HG03159 (cell line): ENCODE data around the gene SCYL2.
"Not testable (repeated sequence)": the region's sequence is repeated elsewhere in the genome, so short reads cannot be mapped to it uniquely, and the experiment has no call there.

Experiments used
- ATAC-seq: cut with Tn5 transposase; IDR thresholded peaks from one replicate; pipeline ENCODE4 v1.9.1; 2021; ENCODE audit warnings: mild to moderate bottlenecking, moderate library complexity; ENCODE audit not compliant: unreplicated experiment

Gene SCYL2, protein sequence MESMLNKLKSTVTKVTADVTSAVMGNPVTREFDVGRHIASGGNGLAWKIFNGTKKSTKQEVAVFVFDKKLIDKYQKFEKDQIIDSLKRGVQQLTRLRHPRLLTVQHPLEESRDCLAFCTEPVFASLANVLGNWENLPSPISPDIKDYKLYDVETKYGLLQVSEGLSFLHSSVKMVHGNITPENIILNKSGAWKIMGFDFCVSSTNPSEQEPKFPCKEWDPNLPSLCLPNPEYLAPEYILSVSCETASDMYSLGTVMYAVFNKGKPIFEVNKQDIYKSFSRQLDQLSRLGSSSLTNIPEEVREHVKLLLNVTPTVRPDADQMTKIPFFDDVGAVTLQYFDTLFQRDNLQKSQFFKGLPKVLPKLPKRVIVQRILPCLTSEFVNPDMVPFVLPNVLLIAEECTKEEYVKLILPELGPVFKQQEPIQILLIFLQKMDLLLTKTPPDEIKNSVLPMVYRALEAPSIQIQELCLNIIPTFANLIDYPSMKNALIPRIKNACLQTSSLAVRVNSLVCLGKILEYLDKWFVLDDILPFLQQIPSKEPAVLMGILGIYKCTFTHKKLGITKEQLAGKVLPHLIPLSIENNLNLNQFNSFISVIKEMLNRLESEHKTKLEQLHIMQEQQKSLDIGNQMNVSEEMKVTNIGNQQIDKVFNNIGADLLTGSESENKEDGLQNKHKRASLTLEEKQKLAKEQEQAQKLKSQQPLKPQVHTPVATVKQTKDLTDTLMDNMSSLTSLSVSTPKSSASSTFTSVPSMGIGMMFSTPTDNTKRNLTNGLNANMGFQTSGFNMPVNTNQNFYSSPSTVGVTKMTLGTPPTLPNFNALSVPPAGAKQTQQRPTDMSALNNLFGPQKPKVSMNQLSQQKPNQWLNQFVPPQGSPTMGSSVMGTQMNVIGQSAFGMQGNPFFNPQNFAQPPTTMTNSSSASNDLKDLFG

DNA sequence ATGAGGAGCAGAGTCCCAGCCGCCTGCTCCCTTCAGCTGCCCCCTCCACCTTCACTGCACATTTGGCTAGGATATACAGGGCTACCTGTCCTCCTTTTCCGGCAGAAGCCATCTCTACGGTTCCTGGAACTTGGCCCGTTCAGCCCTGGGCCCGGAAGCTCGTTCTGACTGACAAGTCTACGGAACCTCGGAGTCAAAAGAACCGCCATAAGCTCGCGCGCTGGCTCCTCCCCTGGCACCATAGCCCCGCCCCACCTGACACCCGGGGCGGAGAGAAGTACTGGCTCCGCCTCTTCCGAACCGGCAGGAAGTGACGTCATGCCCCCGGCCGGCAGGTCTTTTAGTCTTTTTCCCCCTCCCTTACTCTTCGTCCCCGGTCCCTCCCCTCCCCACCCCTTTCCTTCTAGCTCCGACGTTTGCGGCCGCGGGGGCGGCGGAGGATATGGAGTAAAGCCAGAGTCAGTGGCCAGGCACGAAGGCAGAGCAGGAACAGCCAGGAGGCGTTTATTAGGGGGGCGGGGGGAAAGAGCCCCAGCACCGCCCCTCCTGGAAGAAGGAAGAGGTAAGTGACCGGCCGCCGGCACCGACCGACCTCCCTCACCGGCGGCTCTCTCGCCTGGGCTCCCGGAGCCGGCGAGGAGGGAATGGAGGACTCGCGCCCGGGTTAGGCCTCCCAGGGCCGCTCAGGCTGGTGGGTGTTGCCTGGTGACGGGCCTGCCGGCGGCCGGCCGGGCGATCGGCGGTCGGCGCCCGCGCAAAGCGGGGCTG, at the start of gene SCYL2, which contains the start of gene DEPDC4:
SCYL2 (plus strand) TSS at position 343 of the 768 bp plus-strand sequence. CDS start 15,794 bp downstream, outside the sequence.
DEPDC4 (minus strand) TSS at position 245 of the 768 bp plus-strand sequence; CDS start at position 242, 3 bp downstream.
- ATAC-seq, result peak; percentile 92

DNA sequence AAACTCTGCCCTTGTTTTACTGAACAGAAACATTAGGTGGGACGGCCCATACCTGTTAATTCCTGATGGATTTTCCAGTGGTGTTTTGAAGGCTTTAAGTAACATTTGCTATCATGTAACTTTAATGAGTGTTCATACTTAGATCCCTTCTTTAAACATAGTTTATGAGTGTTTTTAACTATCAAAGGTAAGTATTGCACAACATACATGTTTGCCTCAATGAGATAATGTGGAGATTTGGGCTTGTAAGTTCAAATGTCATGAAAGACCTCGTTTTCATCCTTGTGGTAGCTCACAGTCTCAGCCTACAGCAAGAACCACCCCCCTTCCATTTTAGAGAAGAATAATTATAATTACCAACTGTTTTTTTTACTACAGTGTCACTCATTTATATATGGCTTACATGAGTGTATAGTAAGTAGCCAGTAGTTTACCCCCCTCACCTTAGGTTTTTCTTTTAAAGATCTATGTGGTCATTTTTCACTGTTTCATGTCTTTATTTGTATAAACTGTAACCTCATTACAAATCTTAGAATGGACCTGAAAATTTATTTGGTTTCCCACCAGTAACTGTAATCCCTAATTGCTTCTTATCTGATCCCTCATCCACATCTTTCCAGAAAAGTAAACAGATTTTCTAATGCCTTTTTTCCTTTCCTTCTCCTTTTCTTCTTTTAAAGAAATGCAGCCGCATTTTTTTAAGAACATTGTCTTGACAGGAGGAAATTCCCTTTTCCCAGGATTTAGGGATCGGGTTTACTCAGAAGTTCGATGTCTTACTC, 47.5 kb upstream of the SCYL2 start:
- no peak for ATAC-seq

DNA sequence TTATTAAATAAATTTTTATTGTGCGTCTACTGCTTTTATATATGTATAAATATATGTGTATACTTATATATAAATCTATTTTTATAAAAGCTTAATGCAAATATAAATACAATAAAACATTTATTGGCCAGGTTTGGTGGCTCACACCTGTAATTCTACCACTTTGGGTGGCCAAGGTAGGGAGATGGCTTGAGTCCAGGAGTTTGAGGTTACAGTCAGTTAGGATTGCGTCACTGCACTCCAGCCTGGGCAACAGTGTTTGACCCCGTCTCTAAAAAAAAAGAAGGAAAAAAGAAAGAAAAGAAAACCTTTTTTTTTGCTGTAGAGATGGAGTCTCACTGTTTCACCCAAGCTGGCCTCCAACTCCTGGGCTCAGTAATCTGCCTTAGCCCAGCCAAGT, 45.5 kb upstream of the SCYL2 start:
- ATAC-seq, result no peak

DNA sequence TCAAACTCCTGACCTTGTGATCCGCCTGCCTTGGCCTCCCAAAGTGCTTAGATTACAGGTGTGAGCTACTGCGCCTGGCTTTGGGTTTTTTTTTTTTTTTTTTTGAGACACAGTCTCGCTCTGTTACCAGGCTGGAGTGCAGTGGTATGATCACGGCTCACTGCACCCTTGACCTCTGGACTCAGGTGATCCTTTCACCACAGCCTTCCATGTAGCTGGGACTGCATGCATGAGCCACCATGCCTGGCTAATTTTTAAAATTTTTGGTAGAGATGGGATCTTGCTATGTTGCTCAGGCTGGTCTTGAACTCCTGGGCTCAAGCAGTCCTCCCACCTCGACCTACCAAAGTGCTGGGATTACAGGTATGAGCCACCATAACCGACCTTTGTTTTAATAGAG, 44.8 kb upstream of the SCYL2 start:
- ATAC-seq, result not testable (repeated sequence)

DNA sequence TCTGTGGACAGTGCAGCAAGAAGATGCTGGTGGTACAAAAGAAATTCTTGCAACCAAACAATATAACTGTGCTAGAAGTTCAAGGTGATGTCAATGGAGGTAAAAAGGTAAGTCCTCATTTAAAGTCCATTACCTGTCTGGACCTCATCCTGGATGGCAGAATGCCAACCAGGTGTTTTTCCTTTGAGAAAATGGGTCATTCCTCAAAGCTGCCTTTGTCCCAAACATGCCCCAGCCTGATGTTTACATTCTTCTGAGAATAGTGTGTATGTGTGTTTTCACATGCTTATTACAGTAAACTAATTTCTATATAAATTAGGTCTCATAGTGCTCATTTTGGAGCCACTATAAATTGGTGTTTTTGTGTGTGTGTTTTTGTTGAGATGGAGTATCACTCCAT, 41.5 kb upstream of the SCYL2 start:
- ATAC-seq, result no peak

DNA sequence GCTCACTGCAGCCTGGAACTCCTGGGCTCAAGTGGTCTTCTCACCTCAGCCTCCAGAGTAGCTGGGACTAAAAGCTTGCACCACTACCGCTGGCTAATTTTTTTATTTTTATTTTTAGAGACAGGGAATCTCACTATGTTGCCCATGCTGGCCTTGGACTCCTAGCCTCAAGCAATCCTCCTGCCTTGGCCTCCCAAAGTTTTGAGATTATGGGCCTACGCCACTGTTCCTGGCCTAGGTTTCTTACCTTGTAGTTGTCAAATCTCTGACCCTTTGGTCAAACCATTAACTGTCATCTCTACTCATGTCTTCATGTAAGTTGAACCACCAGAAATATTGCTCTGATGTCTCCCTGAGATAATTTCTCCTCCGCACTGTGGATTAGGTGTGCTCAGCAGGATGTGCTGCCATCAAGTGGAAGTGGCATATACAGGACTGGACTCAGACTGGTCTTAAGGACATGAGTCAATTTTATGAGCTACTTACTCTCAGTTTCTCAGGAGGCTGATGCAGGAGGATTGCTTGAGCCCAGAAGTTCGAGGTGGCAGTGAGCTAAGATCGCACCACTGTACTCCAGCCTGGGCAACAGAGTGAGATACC, 37.8 kb upstream of the SCYL2 start:
- ATAC-seq, result no peak

DNA sequence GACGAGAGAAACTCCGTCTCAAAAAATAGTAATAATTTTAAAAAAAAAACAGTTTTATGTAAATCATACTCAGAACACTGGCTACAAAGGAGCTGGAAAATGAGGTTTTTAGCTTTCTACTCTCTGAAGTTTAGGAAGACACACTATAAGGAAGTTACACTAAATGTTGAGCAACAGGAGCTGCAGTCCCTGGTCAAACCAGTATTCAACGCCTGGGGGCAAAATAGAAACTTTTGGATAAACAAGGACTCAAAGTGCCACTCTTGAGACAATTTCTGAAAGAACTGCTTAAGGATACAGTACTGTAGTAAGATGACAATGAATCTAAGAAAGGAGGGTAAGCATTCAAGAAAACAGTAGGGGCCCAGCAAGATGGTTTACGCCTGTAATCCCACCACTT, 37.1 kb upstream of the SCYL2 start:
- no peak for ATAC-seq

DNA sequence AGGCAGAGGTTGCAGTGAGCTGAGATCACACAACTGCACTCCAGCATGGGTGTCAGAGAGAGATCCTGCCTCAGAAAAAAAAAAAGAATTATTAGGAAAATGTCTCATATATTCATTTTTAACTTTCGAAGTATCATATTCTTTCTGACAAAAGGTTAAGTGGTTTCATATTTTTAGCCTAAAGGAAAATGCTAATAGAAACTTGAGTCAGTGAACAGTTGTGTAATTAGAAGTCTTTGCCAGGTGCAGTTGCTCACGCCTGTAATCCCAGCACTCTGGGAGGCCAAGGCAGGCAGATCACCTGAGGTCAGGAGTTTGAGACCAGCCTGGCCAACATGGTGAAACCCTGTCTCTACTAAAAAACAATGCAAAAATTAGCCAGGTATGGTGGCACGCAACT, 35.1 kb upstream of the SCYL2 start:
- not testable (repeated sequence) for ATAC-seq

DNA sequence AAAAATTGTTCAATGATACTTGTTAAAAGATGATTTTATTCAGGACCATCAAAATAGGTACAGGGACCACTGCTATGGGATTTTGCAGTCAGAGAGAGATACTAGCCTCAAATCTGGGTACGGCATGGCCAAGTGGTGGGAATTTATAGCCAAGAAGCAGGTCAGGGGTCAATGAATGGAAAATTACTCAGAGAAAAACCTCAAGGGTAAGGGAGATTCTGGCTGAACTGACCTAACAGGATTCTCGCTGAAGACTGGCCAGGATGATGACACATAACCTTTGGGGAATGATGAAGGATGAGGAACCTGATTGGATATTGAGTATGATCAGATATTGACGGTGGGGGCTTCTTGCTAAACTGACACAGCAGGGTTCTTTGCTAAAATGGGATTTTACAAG, 32.8 kb upstream of the SCYL2 start:
- ATAC-seq, result no peak

DNA sequence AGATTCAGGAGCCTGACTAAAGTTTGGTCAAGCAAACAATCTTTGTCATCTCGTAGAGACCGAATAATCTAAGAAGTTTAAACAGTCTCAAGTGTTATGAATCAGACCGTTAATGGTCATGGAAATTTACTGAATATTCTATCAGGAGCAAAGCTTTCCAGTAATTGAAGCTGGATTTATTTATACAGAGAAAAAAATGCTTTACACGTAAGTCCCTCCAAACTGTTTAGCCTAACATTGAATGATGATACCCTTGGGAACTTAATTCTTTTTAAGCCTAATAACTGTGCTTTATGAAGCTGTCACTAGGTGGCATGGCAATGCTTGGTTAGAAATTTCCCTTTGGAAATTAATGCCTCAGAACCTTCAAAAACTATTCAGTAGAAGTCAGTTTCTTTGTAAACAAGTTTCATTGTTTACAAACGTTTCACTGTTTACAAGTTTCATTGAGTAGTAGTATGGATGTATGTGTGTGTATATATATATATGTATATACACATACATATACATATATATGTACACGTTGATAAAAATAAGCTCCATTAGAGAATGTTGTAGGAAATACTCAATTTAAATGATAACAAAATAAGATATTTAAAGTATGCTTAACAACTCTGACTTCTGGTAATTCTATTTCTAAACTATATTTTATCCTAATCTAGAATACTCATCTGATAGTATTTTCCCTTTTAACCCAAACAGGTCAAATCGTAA, 32.2 kb upstream of the SCYL2 start:
- ATAC-seq, result peak; percentile 67

DNA sequence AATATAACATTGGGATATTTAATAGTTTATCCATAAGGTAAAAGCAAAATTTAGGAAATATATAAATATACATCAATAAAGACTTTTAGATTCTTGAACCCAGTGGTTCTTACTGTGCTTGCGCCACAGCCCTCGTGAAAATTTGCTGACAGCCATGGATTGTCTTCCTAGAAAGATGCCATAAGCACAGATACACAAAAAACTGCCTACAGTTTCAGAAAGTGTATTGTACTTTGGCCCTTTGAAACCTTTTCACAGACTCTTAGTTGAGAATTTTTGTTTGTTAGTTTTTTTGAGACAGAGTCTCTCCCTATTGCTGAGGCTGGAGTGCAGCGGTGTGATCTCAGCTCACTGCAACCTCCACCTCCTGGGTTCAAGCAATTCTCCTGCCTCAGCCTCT, 28.2 kb upstream of the SCYL2 start:
- ATAC-seq, result no peak

DNA sequence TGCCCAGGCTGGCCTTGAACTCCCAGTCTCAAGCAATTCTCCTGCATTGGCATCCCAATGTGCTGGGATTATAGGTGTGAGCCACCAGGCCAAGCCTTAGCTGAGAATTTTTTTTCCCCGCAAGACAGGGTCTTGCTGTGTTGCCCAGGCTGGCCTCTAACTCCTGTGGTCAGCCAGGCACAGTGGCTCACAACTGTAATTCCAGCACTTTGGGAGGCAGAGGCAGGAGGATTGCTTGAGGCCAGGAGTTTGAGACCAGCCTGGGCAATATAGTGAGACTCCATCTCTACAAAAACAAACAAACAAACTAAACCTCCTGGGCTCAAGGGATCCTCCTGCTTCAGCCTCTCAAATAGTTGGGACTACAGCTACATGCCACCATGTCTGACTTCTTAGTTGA, 27.4 kb upstream of the SCYL2 start:
- ATAC-seq, result no peak

DNA sequence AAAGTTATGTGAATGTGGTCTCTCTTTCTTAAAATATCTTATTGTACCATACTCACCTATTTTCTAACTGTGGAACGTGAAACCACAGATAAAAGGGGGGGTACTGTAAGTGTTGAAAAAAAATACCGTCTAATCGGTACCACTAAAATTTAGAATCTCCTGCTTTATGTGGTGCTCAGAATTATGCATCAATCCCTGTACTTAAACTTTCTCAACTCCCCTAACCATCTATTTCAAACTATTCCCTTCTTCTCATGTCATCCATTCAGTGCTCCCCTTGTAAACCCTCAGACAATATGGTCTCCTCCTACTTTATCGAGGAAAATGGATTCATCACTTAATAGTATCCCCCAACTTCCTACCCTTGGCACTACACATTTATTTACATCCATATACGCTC, 23.8 kb upstream of the SCYL2 start:
- no peak for ATAC-seq

DNA sequence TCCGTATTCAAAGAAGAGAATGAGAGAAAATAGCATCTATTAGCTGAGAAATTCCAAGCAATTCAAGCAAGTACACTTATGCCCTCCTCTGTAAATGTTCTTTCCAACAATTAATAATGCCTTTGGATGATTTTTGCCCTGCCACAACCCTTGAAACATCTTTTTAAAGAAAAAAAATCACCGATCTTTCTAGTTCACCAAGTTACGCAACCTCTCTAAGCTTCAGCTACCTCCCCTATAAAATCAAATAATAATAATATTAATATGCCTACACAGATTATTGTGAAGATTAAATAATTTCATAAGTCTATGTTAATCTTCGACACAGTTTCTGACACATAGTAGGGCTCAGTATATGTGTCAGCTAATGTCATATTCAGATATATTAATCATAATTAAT, 19.2 kb upstream of the SCYL2 start:
- no peak for ATAC-seq

DNA sequence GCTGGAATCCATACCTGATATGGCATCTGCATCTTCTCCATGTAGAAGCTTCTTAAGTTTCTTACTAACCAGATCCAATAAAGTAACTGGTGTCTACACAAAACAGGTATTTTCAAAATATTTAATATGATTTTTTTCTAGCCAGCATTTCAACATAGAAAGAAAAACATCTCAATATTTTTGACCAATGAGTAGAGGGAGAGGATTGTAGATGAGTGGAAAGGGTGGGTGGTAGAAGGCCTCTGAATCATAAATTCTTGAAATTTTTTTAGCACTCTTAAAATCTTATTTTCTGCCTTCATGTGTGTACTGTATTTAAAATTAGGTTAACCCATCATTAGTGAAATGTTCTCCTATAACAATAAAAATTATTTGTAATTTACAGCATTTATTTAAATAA, 18.1 kb upstream of the SCYL2 start:
- ATAC-seq, result no peak

DNA sequence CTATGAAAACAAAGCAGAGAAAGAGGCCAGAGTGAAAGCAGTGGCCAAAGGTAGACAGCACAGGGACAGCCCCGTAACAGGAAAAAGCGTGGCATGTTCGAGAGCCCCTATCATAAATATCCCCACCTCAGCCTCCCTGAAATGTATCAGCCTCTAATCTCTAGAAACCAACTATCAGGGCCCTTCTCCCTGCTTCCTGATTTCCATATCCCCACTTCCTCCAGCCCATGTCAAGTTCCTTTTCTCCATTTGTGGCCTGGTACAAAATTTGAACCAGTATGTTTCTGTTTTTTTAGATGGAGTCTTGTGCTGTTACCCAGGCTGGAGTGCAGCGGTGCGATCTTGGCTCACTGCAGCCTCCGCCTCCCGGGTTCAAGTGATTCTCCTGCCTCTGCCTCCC, 17.0 kb upstream of the SCYL2 start:
- ATAC-seq, result no peak

DNA sequence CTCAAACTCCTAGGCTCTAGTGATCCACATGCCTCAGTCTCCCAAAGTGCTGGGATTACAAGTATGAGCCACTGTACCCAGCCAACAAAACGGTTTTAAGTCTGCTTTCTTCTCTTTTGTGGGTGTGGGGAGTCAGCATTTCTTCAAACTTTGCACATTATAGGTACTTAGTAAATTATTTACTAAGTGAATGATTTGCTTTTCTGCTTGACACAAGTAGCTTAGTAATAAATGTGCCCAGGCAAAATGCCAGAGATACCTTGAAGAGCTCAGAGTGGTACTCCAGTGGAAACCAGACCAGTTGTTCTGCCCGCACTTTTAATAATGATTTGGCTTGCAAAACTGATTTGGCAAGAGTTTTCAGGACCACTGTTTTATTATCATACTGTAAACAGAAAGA, 15.1 kb upstream of the SCYL2 start:
- ATAC-seq, result no peak

DNA sequence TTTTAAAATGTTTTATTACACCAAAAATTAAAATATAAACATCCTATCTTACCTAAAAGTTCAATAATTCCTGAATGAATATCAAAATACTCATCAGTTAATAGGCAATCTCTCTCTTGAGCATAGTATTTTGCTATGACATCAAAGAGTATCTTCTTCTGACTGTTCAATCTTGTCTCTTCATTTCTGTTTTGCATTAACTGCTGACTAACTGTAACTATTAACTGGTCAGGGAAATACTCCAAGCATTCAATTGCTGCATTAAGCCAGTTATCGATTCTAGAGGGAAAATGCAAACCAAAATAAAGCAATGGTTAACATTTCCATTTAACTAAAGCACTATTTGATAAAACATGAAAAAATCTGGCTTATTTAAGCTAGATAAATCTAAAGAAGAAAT, 13.5 kb upstream of the SCYL2 start:
- ATAC-seq, result no peak

DNA sequence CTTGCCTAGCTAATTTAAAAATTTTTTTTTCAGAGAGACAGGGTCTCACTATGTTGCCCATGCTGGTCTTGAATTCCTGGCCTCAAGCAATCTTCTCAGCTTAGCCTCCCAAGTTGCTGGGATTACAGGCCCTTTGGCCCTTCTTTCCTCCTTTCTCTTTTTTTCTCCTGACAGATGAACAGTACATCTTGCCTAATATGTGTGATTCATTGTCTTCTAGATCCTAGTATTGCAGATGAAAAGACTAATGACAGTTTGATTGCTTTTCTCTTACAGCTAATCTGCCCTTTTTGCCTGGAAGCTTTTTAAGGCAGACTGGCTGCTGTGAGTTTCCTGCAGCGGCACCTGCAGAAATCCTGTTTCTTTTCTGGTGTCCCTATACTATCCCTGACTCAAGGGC, 12.1 kb upstream of the SCYL2 start:
- ATAC-seq, result no peak
